Measurements from ENCODE around the gene SDK2. TPM values are rescaled to one million over a fixed set of nuclear protein-coding genes. Genes with fewer than 3 reads are reported as not detected.

The SDK2 gene
- total and polyA plus RNA-seq, 2 of the 8 experiments (the other 6 are each of a cell fraction or from before 2014, with no cell fraction given) = 3.9 to 4.1 TPM

GRCh38 chr17:73521376-73521775 is 122.9 kb downstream of the SDK2 start:
- no peaks in the 10 kb centered on the region for H3K79me2 ChIP-seq (ENCODE audit: control insufficient read depth in 1 of 2, insufficient read depth in 2 of 2, low read length in 2 of 2)
- no peak overlapping the region for H4K5ac ChIP-seq (ENCODE audit: insufficient read length, low read depth, low read length)
- H2AK5ac ChIP-seq (ENCODE audit: low read depth, low read length) = no peak overlapping the region
- 84% methylated on average over 5 of the region's 5 CpGs; no CpG with 5 or more reads in 1 of the 2 experiments for WGBS, 2 experiments (ENCODE audit: extremely low coverage in 1 of 2, insufficient coverage in 1 of 2, insufficient read length in 1 of 2, insufficient replicate concordance in 2 of 2, low coverage in 1 of 2, low lambda C conversion rate in 2 of 2, missing lambda C conversion rate in 1 of 2)
- H2BK20ac ChIP-seq (ENCODE audit: low read length) = no peak overlapping the region
- H3K23ac ChIP-seq (ENCODE audit: insufficient read length) = no peak overlapping the region
- H4K8ac ChIP-seq (ENCODE audit: extremely low read depth, insufficient read depth, low read length) = no peak overlapping the region
- H3K23me2 ChIP-seq (ENCODE audit: low read depth, low read length) = peaks cover under 1% of the 10 kb centered on the region; the same call in 1 of the 2 replicates
- H3K4me1 ChIP-seq (replicated peaks in 1 of 4; ENCODE audit: control insufficient read depth in 3 of 4, insufficient read depth in 4 of 4, low read length in 3 of 4) = no peaks in the 10 kb centered on the region; a peak in 2 of 7 replicates
- H3K36me3 ChIP-seq (ENCODE audit: control insufficient read depth in 2 of 4, insufficient read depth in 4 of 4, low read length in 3 of 4) = no peaks in the 10 kb centered on the region
- no peak overlapping the region for H3K4ac ChIP-seq (replicated peaks; ENCODE audit: insufficient read length, low read depth, low read length)
- H3K56ac ChIP-seq (replicated peaks; ENCODE audit: insufficient read length, low read depth, low read length) = no peak overlapping the region
- H4K91ac ChIP-seq (replicated peaks; ENCODE audit: insufficient read length, low read length) = no peak overlapping the region
- no peak overlapping the region for H3K4me3 ChIP-seq (ENCODE audit: extremely low read depth in 1 of 4, insufficient read depth in 2 of 4, low read depth in 3 of 4, low read length in 4 of 4)
- FAIRE-seq (no peak), DNase-seq (ENCODE audit: low read depth in 1 of 2, low spot score in 2 of 2) (no peak)
- H3K4me2 ChIP-seq (ENCODE audit: insufficient read depth in 1 of 2, low read depth in 2 of 2, low read length in 2 of 2) = no peak overlapping the region
- H2BK15ac ChIP-seq (ENCODE audit: low read length) = no peak overlapping the region
- H2BK5ac ChIP-seq (ENCODE audit: low read depth, low read length) = no peak overlapping the region
- no peaks in the 10 kb centered on the region for H4K20me1 ChIP-seq (replicated peaks in 1 of 2; ENCODE audit: control insufficient read depth in 1 of 2, insufficient read depth in 2 of 2, low read length in 2 of 2)
- H3K18ac ChIP-seq (ENCODE audit: extremely low read depth, low read length) = no peak overlapping the region
- no peak overlapping the region for H2AFZ ChIP-seq (ENCODE audit: low read length)
- no peaks in the 10 kb centered on the region; a peak in 3 of 7 replicates for H3K27me3 ChIP-seq (replicated peaks in 1 of 4; ENCODE audit: control insufficient read depth in 3 of 4, extremely low read depth in 1 of 4, insufficient read depth in 3 of 4, low read length in 3 of 4)
- ChIA-PET POLR2A (ENCODE audit: partially characterized antibody) (interaction anchor here (1.0 to 1.5 kb wide), 2 partner anchors 13 to 24 kb away, joined by 3 to 4 read pairs; no protein-coding TSS in a partner anchor), CTCF (ENCODE audit: partially characterized antibody) (interaction anchor here (0.6 to 1.5 kb wide), 2 partner anchors 10 to 21 kb away, joined by 3 to 6 read pairs; no protein-coding TSS in a partner anchor)
- no peak overlapping the region for H3K9ac ChIP-seq (replicated peaks in 1 of 4; ENCODE audit: extremely low read depth in 1 of 4, low read depth in 3 of 4, low read length in 3 of 4)
- no peak overlapping the region for H2BK12ac ChIP-seq (ENCODE audit: low read depth, low read length)
- H3K14ac ChIP-seq (ENCODE audit: insufficient read length) = no peak overlapping the region
- H3K79me1 ChIP-seq (ENCODE audit: low read depth, low read length) = no peaks in the 10 kb centered on the region; the same call in 1 of the 2 replicates
- no peak overlapping the region for H2BK120ac ChIP-seq (replicated peaks; ENCODE audit: low read depth, low read length)
- H3K9me3 ChIP-seq (ENCODE audit: insufficient read depth in 2 of 2, low read depth in 1 of 2, low read length in 1 of 2) = no peaks in the 10 kb centered on the region
- H3K27ac ChIP-seq (ENCODE audit: low read depth, low read length) = no peak overlapping the region
- TF ChIP-seq E2F6 (IDR thresholded peaks at IDR 0.05) = no peak
- TF ChIP-seq HDAC6 (IDR thresholded peaks at IDR 0.05; ENCODE audit: low read depth, low read length) = no peak
- TF ChIP-seq SP1 (IDR thresholded peaks at IDR 0.05; ENCODE audit: low read depth, low read length) = no peak
- TF ChIP-seq TCF12 (IDR thresholded peaks at IDR 0.05; ENCODE audit: low read depth, low read length) = no peak
- TF ChIP-seq RBBP5 (IDR thresholded peaks at IDR 0.05; ENCODE audit: borderline replicate concordance, low read depth, low read length) = no peak
- no peak for TF ChIP-seq MAFK (IDR thresholded peaks at IDR 0.05; ENCODE audit: low read depth, low read length)
- no peak for TF ChIP-seq FOSL1 (IDR thresholded peaks at IDR 0.05; ENCODE audit: insufficient read depth, low read depth, low read length)
- no peak for TF ChIP-seq CBX5 (IDR thresholded peaks at IDR 0.05; ENCODE audit: low read depth, low read length)
- no peak for TF ChIP-seq TEAD4 (IDR thresholded peaks at IDR 0.05; ENCODE audit: low read depth, low read length)
- TF ChIP-seq RNF2 (IDR thresholded peaks at IDR 0.05; ENCODE audit: borderline replicate concordance, low read depth, low read length, missing control alignments, poor library complexity, severe bottlenecking) = no peak
- TF ChIP-seq PHF8 (conservative IDR thresholded peaks at IDR 0.05; ENCODE audit: low read depth, low read length) = no peak
- TF ChIP-seq EZH2 (IDR thresholded peaks at IDR 0.05; ENCODE audit: low read depth, low read length, severe bottlenecking) = no peak
- no peak for TF ChIP-seq RXRA (IDR thresholded peaks at IDR 0.05; ENCODE audit: insufficient read depth, low read depth, low read length)
- no peak for TF ChIP-seq SIRT6 (IDR thresholded peaks at IDR 0.05; ENCODE audit: low read length)
